ENCODE results near the gene SKIL.
A peak's percentile ranks its signal among the peaks of the same experiment; 100 is the strongest.

Gene SKIL

GRCh38 chr3:170352936-170353335, 4.6 kb upstream of the SKIL start:
- in situ Hi-C loops (cut with MboI; ENCODE audit: low sequenced_read_pairs, unreplicated experiment), result no loop called here
- no peak for TF ChIP-seq CTCF (IDR thresholded peaks at IDR 0.05; ENCODE audit: borderline replicate concordance, control extremely low read depth, extremely low read depth, insufficient read depth, missing control alignments)
- DNase-seq (ENCODE audit: low spot score), result peak; percentile 49

DNA sequence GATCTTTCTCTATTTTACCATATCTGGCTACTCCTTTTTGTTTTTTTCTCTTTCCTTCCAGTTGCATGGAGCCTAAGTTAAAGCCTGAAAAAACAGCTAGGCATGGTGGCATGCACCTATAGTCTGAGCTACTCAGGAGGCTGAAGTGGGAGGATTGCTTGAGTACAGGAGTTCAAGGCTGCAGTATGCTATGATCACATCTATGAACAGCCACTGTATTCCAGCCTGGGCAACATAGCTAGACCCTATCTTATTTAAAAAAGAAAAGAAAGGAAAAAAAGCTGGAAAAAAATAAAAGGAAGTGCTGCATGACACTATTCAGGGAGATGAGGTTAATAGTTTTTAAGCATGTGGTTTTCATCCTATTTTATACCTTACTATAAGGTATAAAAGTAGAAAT, 4.0 kb upstream of the SKIL start:
- in situ Hi-C loops (cut with MboI; ENCODE audit: low sequenced_read_pairs, unreplicated experiment), result no loop called here
- no peak for DNase-seq (ENCODE audit: low spot score)
- no peak for TF ChIP-seq CTCF (IDR thresholded peaks at IDR 0.05; ENCODE audit: borderline replicate concordance, control extremely low read depth, extremely low read depth, insufficient read depth, missing control alignments)

DNA sequence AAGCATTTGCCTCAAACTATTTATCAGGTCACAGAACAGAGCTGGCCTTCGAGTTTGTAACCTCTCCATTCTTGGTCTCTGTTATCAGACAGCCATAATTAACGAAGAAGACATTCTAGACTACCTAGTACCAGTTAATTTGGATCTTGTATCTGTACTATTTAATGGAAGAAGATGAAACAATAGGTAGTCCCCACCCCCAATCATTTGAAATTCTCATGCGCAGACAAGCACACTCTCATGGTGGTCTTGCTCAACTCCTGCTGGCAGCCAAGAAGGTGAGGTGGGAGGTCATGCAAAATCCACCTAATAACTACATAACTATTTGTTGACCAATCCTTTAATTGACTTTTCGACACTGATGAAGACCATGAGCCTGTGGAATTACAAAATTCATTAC, 2.8 kb upstream of the SKIL start:
- DNase-seq (ENCODE audit: low spot score), result no peak
- in situ Hi-C loops (cut with MboI; ENCODE audit: low sequenced_read_pairs, unreplicated experiment), result no loop called here
- TF ChIP-seq CTCF (IDR thresholded peaks at IDR 0.05; ENCODE audit: borderline replicate concordance, control extremely low read depth, extremely low read depth, insufficient read depth, missing control alignments), result no peak

GRCh38 chr3:170355738-170356595, 1.5 kb upstream of the SKIL start:
- in situ Hi-C loops (cut with MboI; ENCODE audit: low sequenced_read_pairs, unreplicated experiment), result no loop called here
- TF ChIP-seq CTCF (IDR thresholded peaks at IDR 0.05; ENCODE audit: borderline replicate concordance, control extremely low read depth, extremely low read depth, insufficient read depth, missing control alignments), result no peak
- peak; percentile 43 for DNase-seq (ENCODE audit: low spot score)

DNA sequence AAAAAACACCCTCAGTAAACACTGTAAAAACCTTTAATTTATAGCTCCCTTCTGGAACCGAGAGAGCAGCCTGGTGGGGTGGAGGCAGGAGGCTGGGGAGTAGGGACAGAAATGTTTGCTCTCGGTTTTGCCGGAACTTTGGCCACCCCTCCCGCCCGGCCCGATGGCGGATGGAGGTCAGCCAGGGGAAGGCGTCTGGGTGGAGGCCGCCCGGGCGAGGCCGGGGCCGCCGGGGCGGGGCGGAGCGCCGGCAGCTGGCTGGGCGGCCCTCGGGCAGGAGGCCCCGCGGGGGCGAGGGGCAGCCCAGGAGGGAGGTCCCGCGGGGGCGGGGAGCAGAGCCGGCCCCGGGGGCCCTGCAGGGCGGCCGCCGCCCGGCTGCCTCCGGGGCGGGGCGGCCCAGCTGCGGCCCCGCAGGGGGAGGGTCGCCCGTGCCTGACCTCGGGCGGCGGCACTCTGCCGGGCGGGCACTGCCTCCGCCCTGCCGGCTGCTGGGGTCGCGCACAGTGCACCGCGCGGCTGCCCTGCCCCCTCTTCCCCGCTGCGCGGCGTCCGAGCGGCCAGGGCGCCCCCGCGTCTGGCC, 829 bp upstream of the SKIL start:
- in situ Hi-C loops (cut with MboI; ENCODE audit: low sequenced_read_pairs, unreplicated experiment), result no loop called here
- peak; percentile 18 for TF ChIP-seq CTCF (IDR thresholded peaks at IDR 0.05; ENCODE audit: borderline replicate concordance, control extremely low read depth, extremely low read depth, insufficient read depth, missing control alignments)
- DNase-seq (ENCODE audit: low spot score), result peak; percentile 87

- peak; percentile 36 for TF ChIP-seq CTCF (IDR thresholded peaks at IDR 0.05; ENCODE audit: borderline replicate concordance, control extremely low read depth, extremely low read depth, insufficient read depth, missing control alignments)
- peak; percentile 61 for DNase-seq (ENCODE audit: low spot score)
- in situ Hi-C loops (cut with MboI; ENCODE audit: low sequenced_read_pairs, unreplicated experiment), result no loop called here
Observed at GRCh38 chr3:170358042-170359010, 811 bp downstream of the SKIL start.
